ENCODE results near the gene SAC3D1. TPM values are rescaled to one million over a fixed set of nuclear protein-coding genes. Genes with fewer than 3 reads are reported as not detected.

Gene SAC3D1
- total RNA-seq, 4 donors from 2014 or later: 4.0 to 22.0 (median 7.0) TPM

DNA sequence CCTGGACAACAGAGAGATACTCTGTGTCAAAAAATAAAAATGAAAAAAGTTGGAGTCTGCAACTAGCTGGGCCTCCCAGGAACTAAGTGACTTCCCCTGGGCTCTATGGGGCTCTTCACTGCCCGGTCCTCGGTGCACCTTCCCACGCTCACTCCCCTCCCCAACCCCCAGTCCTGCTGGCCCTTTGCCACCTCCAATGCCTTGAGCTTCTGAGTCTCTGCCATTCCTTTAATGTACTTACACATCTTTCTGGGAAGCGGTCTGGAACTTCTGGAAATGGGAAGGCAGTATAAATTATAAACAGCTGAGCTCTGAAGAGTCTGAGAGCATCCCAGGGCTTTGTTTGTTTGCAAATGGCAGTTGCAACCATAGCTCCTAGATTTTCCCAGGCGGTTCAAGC lies 38.3 kb upstream of the SAC3D1 start:
- TF ChIP-seq, protein P1, sequence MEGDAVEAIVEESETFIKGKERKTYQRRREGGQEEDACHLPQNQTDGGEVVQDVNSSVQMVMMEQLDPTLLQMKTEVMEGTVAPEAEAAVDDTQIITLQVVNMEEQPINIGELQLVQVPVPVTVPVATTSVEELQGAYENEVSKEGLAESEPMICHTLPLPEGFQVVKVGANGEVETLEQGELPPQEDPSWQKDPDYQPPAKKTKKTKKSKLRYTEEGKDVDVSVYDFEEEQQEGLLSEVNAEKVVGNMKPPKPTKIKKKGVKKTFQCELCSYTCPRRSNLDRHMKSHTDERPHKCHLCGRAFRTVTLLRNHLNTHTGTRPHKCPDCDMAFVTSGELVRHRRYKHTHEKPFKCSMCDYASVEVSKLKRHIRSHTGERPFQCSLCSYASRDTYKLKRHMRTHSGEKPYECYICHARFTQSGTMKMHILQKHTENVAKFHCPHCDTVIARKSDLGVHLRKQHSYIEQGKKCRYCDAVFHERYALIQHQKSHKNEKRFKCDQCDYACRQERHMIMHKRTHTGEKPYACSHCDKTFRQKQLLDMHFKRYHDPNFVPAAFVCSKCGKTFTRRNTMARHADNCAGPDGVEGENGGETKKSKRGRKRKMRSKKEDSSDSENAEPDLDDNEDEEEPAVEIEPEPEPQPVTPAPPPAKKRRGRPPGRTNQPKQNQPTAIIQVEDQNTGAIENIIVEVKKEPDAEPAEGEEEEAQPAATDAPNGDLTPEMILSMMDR (IDR thresholded peaks at IDR 0.05; ENCODE audit: low read depth): no peak

DNA sequence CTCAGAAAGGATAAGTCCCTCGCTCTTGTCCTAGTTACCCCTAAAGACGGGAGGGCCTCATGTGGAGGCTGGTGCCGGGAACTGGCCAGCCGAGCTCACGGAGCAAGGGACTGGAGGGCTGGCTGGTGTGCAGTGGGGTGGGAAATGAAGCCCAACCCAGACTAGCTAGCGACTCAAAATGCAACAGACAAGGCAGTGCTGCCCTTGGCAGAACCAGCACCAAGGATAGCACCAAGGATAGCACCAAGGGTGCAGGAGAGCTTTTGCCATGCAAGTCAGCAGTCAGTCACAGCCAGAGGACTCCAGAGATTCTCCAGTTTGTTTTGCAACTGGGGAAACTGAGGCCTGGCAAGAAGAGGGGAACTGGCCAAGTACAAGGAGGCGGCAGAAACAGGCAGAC lies 37.7 kb upstream of the SAC3D1 start:
- TF ChIP-seq, protein P1 (IDR thresholded peaks at IDR 0.05; ENCODE audit: low read depth): no peak

DNA sequence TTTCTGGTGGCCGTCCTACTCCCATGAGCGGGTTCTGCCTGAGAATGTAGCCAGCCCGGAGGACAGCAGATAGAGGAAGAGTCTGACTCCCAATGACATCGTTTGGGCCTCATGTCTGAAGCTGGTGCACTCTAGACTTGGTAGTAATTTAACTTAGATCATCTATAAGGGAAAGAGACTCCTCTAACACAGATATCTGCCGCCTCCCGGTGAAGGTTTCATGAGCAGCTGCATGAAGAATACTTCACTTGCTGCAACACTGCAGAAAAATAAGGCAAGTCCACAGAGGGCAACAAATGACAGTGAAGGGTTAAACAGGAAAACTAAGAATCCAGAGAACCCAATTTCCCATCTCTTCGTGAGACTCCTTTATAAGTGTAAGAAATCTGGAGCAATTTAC lies 33.0 kb upstream of the SAC3D1 start:
- TF ChIP-seq, protein P1 (IDR thresholded peaks at IDR 0.05; ENCODE audit: low read depth): no peak

DNA sequence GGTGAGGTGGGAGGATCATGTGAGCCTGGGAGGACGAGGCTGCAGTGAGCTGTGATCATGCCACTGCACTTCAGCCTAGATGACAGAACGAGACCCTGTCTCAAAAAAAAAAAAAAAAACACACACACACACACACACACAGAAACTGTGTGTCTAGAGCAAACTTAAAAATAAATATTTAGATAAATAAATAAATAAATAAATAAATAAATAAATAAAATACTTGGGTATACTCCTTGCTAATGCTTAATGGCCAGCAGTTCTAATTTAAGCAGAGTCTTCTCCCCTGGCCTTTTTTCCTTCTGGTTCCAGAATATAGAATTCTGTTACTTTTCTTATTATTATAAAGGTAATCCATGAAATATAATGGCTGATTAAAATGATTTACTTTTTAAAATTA lies 32.1 kb upstream of the SAC3D1 start:
- TF ChIP-seq, protein P1 (IDR thresholded peaks at IDR 0.05; ENCODE audit: low read depth): no peak

DNA sequence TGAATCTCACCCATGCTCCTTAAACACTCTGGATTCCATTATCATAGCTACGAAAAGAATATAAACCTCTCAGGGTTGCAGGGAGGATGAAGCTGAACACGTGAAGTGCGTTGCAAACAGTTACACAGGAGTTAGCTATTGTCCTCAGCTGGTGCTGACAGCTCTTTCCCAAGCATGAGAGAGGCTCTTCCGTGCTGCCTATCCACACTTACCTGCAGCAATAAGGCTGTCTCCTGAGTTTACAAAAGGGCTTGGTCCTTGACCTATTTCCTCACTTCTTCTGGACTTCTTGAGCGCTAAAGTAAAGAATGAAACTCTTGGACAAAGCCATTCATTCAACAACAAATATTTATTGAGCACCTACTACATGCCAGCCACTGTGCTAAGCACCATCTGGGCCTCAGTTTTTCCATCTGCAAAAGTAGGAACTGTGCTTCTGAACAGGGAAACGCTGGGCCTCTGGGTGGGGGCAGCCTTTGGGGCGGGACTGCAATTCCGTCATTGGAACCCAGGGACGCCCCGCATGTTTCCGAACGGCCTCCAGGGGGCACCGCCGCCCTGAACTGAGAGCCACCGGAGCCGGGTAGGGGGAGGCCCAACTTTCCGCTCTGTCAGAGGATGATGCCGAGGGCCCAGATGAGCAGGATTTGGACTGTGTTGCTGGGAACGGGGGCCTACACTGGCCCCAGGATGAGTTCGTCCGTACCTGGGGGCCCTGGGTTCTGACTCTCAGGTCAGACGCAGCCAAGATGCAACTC lies 27.7 kb upstream of the SAC3D1 start:
- TF ChIP-seq, protein P1 (IDR thresholded peaks at IDR 0.05; ENCODE audit: low read depth): no peak

DNA sequence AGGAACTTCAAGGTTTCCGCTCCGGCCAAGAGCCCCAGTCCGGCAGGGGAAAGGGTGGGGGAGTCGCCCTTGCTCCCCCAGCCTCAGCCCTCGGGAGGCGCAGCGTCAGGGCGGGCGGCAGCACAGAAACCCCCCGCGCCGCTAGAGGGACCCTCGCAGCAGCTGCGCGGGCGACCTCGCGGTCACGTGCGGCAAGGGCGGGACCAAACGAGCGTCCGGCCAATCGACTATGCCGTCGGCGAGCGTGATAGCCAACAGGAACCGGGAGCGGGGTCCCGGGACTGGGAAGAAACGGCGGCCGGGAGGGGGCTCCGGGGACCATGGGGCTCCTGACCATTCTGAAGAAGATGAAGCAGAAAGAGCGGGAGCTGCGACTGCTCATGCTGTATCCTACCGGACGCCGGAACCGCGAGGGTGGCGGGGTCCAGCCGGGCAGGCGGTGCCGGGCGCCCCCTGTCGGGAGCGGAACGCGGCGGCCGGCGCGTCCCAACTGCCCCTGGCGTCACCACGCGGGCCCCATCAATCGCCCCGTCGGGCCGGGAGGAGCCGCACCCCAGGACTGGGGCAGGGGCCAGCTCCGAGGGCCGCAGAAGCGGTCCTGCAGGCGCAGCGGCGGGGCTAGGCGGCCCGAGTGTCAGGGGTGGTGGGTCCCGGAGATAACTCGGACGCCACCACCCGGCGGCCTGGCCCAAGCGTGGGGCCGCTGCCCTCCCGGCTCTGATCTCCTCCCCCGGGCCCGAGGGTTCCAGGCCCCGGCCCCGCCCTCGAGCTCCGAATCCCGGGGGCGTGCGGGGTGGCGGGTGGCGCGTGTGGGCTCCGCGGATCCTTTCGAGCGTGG lies 26.9 kb upstream of the SAC3D1 start, which contains the start of gene ARL2:
Gene ARL2 (plus strand): TSS at position 273 of the 838 bp plus-strand sequence. CDS start 48 bp downstream, at position 321.
- TF ChIP-seq, protein P1 (IDR thresholded peaks at IDR 0.05; ENCODE audit: low read depth): no peak

DNA sequence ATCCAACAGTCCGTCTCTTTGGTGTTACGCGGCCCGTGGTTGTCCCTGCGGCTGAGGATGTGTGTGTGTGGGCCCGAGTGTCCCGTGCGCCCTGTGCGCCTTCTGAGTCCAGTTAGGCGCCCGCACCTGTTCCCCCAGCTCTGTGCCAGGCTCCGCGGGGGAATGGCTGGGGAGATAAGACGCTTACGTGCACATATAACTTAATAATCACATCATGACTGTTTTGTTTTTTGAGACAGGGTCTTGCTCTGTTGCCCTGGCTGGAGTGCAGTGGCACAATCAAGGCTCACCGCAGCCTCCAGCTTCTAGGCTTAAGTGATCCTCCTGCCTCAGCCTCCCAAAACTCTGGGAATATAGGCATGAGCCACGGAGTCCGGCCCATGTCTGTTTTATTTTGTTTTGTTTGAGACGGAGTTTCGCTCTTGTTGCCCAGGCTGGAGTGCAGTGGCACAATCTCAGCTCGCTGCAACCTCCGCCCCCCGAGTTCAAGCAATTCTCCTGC lies 26.2 kb upstream of the SAC3D1 start:
- TF ChIP-seq, protein P1 (IDR thresholded peaks at IDR 0.05; ENCODE audit: low read depth): no peak
